IMR-90 (cell line): ENCODE data around the gene SEZ6L. TPM values are rescaled to one million over a fixed set of nuclear protein-coding genes. Genes with fewer than 3 reads are reported as not detected.

ENCODE experiments used
- ATAC-seq: fragments of 200-7000 bp; cut with Tn5 transposase; 2 replicates; pipeline ENCODE4 v1.9.1; 2020; ENCODE audit warnings: low read depth, mild to moderate bottlenecking, moderate library complexity
- BruUV-seq: library from RNA; stranded (reverse); fragments of 400-500 nt; replicated peaks from 2 replicates; lab custom pipeline; 2021; lab: Mats Ljungman, UMichigan
- CTCF ChIA-PET: fragments of 300-600 bp; formaldehyde crosslinking; extraction: SDS; loops from one replicate; lab custom pipeline; 2021; ENCODE audit warnings: antibody characterized with exemption; lab: Yijun Ruan, JAX
- POLR2A ChIA-PET: fragments of 300-600 bp; sonication (Branson Sonifier 250); formaldehyde crosslinking; loops from one replicate; lab custom pipeline; 2022; ENCODE audit warnings: antibody characterized with exemption; ENCODE audit not compliant: unreplicated experiment; lab: Charles Lee
- DNase-seq: peaks from one replicate; pipeline ENCODE4 v3.0.0; 2013
- H2AFZ ChIP-seq: replicated peaks from 2 replicates; pipeline ENCODE3; 2013; ENCODE audit warnings: low read length, mild to moderate bottlenecking; ENCODE audit not compliant: poor library complexity
- H2AK5ac ChIP-seq: 2 replicates; pipeline ENCODE4 v1.6.1; 2013; ENCODE audit warnings: low read depth, low read length, inconsistent platforms
- H2AK9ac ChIP-seq: replicated peaks from 2 replicates; pipeline ENCODE3; 2013; ENCODE audit warnings: mild to moderate bottlenecking, low read depth, low read length, moderate library complexity; ENCODE audit not compliant: poor library complexity
- H2BK120ac ChIP-seq: 2 replicates; pipeline ENCODE4 v1.6.1; 2013; ENCODE audit warnings: low read depth, low read length, inconsistent platforms
- H2BK15ac ChIP-seq: 3 replicates; pipeline ENCODE4 v1.6.1; 2013; ENCODE audit warnings: low read depth, low read length, inconsistent platforms
- H2BK20ac ChIP-seq: 2 replicates; pipeline ENCODE4 v1.6.1; 2013; ENCODE audit warnings: low read depth, mild to moderate bottlenecking, inconsistent platforms, low read length, moderate library complexity
- H2BK5ac ChIP-seq: 2 replicates; pipeline ENCODE4 v1.6.1; 2013; ENCODE audit warnings: mild to moderate bottlenecking, low read depth, low read length, inconsistent platforms; ENCODE audit not compliant: poor library complexity, severe bottlenecking
- H3K14ac ChIP-seq: replicated peaks from 2 replicates; pipeline ENCODE4 v1.6.1; 2013; ENCODE audit warnings: low read depth, low read length, inconsistent platforms
- H3K18ac ChIP-seq: 2 replicates; pipeline ENCODE4 v1.6.1; 2013; ENCODE audit warnings: low read depth, low read length, control low read depth
- H3K23ac ChIP-seq: 2 replicates; pipeline ENCODE4 v1.6.1; 2013; ENCODE audit warnings: low read depth, low read length, inconsistent platforms
- H3K27ac ChIP-seq: 2 replicates; pipeline ENCODE4 v1.5.1; 2013; ENCODE audit warnings: mild to moderate bottlenecking, control low read depth, low read length; ENCODE audit not compliant: insufficient read depth
- H3K27me3 ChIP-seq: 2 replicates; pipeline ENCODE4 v1.6.1; 2013; ENCODE audit warnings: low read length; ENCODE audit not compliant: control insufficient read depth, insufficient read depth
- H3K36me3 ChIP-seq: 2 replicates; pipeline ENCODE4 v1.6.1; 2013; ENCODE audit warnings: low read length, mixed read lengths; ENCODE audit not compliant: control insufficient read depth, insufficient read depth
- H3K4ac ChIP-seq: 2 replicates; pipeline ENCODE4 v1.6.1; 2013; ENCODE audit warnings: low read depth, low read length, inconsistent platforms
- H3K4me1 ChIP-seq: 2 replicates; pipeline ENCODE4 v1.6.1; 2013; ENCODE audit warnings: low read length, mixed read lengths; ENCODE audit not compliant: control insufficient read depth, insufficient read depth
- H3K4me2 ChIP-seq: 2 replicates; pipeline ENCODE4 v1.6.1; 2013; ENCODE audit warnings: low read depth, mild to moderate bottlenecking, control low read depth, low read length, moderate library complexity
- H3K4me3 ChIP-seq: 2 replicates; pipeline ENCODE4 v1.5.1; 2013; ENCODE audit warnings: low read depth, mild to moderate bottlenecking, control low read depth, low read length, moderate library complexity; ENCODE audit not compliant: insufficient read depth
- H3K56ac ChIP-seq: 2 replicates; pipeline ENCODE4 v1.6.1; 2013; ENCODE audit warnings: low read length, inconsistent platforms; ENCODE audit not compliant: insufficient read depth; ENCODE audit errors: extremely low read depth
- H3K79me1 ChIP-seq, 2 experiments: 2 replicates each; pipeline ENCODE4 v1.6.1; 2013; ENCODE audit warnings: low read length in 2 of 2, inconsistent platforms in 1 of 2, low read depth in 1 of 2
- H3K9ac ChIP-seq: 2 replicates; pipeline ENCODE4 v1.6.1; 2013; ENCODE audit warnings: low read depth, low read length, control low read depth
- H3K9me1 ChIP-seq: 2 replicates; pipeline ENCODE4 v1.6.1; 2013; ENCODE audit warnings: low read length, inconsistent platforms; ENCODE audit not compliant: insufficient read depth
- H3K9me3 ChIP-seq: 2 replicates; pipeline ENCODE4 v1.6.1; 2013; ENCODE audit warnings: low read length; ENCODE audit not compliant: control insufficient read depth, insufficient read depth
- H4K20me1 ChIP-seq: 2 replicates; pipeline ENCODE4 v1.6.1; 2013; ENCODE audit warnings: low read length, inconsistent platforms; ENCODE audit not compliant: insufficient read depth
- H4K5ac ChIP-seq: 2 replicates; pipeline ENCODE4 v1.6.1; 2013; ENCODE audit warnings: mild to moderate bottlenecking, low read depth, low read length, control low read depth
- H4K8ac ChIP-seq, 2 experiments: 2 replicates each; pipeline ENCODE4 v1.6.1; 2013; ENCODE audit warnings: low read depth in 2 of 2, low read length in 2 of 2, control low read depth in 1 of 2, inconsistent platforms in 1 of 2
- H4K91ac ChIP-seq: 2 replicates; pipeline ENCODE4 v1.6.1; 2013; ENCODE audit warnings: low read depth, low read length, inconsistent platforms; ENCODE audit not compliant: insufficient read depth
- MXI1 ChIP-seq: IDR thresholded peaks from 2 replicates; pipeline ENCODE4 v1.6.1; 2012; ENCODE audit warnings: low read depth, mild to moderate bottlenecking, low read length, moderate library complexity, borderline replicate concordance
- POLR2A ChIP-seq: IDR thresholded peaks from 2 replicates; pipeline ENCODE4 v1.6.1; 2012; ENCODE audit warnings: mild to moderate bottlenecking, low read depth, low read length
- RCOR1 ChIP-seq: IDR thresholded peaks from 2 replicates; pipeline ENCODE4 v1.6.1; 2012; ENCODE audit warnings: mild to moderate bottlenecking, low read length, improper control_type of control experiment; ENCODE audit not compliant: insufficient replicate concordance
- RFX5 ChIP-seq: IDR thresholded peaks from 2 replicates; pipeline ENCODE4 v1.8.0; 2012; ENCODE audit warnings: low read depth, mild to moderate bottlenecking, low read length, moderate library complexity
- WGBS, 2 experiments: methylation state at CpG; one replicate each; pipeline versions ENCODE4 v1.1.5 to v1.1.7; 2013; ENCODE audit warnings: missing lambda C conversion rate in 2 of 2; ENCODE audit not compliant: insufficient read length in 1 of 2; ENCODE audit errors: extremely low coverage in 2 of 2; 5-methylcytosine and 5-hydroxymethylcytosine counted together
- dilution Hi-C: fragments of 300-500 bp; cut with HindIII; formaldehyde crosslinking; loops from one replicate; pipeline ENCODE4 v1.14.3; 2018; ENCODE audit warnings: low sequenced_read_pairs; ENCODE audit not compliant: unreplicated experiment
- in situ Hi-C: fragments of 300-500 bp; cut with MboI; formaldehyde crosslinking; loops from 3 replicates; pipeline ENCODE4 v1.14.3; 2019; ENCODE audit warnings: low sequenced_read_pairs, inconsistent platforms, mixed read lengths
- intact Hi-C: fragments of 100-400 bp; cut with micrococcal nuclease; formaldehyde crosslinking; loops from 2 replicates; pipeline ENCODE4 v1.10.0; 2022
- polyA plus RNA-seq, 3 experiments: library from polyadenylated mRNA; depleted of rRNA; stranded (reverse); fragments of >200 nt; gene quantifications; 2 replicates each; pipeline ENCODE4 v1.2.3, GENCODE V29; 2012; ENCODE audit warnings: low replicate concordance in 1 of 3
- total RNA-seq: library from RNA; depleted of rRNA; stranded (reverse); fragments of >200 nt; gene quantifications from 2 replicates; pipeline ENCODE4 v1.2.3, GENCODE V29; 2012

SEZ6L gene
- total and polyA plus RNA-seq, 2 of the 4 experiments (the other 2 are of a cell fraction), result not detected

DNA sequence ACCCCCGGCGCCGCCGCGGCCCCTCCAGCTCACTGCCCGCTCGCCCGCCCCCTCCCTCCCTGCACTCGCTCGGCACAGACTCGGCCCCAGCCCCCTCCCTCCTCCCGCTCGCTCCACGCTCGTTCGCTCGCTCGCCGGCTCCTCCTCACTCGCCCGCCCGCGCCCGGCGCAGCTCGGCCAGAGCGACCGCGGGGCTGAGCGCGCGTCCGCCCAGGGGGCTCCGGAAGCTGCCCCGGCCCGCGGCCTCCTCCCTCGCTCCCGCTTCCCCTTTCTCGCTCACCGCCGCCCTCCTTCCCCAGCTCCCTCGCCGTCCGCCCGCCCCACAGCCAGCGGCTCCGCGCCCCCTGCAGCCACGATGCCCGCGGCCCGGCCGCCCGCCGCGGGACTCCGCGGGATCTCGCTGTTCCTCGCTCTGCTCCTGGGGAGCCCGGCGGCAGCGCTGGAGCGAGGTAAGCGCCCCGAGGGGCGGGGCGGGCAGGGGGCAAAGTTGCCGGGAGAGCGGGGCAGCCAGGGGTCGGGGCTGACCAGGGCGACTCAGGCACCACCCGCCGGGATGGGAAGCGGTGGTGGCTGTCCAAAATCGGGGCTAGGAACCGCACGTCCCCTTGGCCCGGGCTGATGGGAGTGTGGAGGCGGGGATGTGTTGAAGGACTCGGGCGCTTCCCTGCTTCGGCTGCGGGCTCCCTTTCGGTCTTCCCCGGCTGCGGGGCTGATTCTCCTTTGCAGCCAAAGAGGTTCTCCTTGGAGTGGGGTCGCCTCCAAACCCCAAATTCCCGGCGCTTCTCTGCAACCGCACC, at the start of gene SEZ6L (continued):
- TF ChIP-seq MXI1 (no peak), RFX5 (no peak), POLR2A (no peak)

DNA sequence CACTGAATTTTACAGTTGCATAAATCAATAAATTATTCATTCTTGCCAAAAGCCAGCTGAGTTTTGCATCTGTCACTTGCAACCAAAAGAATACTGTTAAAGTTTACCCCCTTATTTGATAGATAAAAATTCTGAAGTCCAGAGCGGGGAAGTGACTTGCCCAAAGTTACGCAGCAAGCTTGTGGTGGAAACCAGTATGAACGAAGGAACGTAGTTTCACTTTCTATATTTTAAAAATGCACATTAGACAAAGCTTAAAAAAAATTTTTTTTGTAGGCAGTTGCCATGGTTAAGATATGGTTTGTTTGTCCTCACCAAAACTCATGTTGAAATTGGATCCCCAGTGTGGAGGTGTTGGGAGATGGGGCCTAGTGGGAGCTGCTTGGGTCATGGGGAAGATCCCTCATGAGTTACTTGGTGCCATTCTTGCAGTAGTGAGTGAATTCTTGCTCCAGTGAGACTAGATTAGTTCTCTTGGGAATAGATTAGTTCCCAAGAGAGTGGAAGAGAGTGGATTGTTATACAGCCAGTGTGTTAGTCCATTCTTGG, 46.3 kb upstream of the SEZ6L start:
- Histone ChIP-seq H3K9me1 (no peaks in the 10 kb centered on the region), H3K18ac (no peak overlapping the region), H4K5ac (no peak overlapping the region), H3K4me1 (no peaks in the 10 kb centered on the region), H3K4me3 (no peak overlapping the region), H3K23ac (no peak overlapping the region), H2BK20ac (no peak overlapping the region), H2BK15ac (no peak overlapping the region), H3K4ac (no peak overlapping the region), H3K9ac (no peak overlapping the region), H4K91ac (no peak overlapping the region), H3K79me1 (no peaks in the 10 kb centered on the region), H3K14ac (no peak overlapping the region), H4K8ac (no peak overlapping the region), H3K9me3 (peaks cover 6% of the 10 kb centered on the region; the same call in 1 of the 2 replicates), H2BK5ac (no peak overlapping the region), H4K20me1 (no peaks in the 10 kb centered on the region), H2AK5ac (no peak overlapping the region), H2BK120ac (no peak overlapping the region), H2AK9ac (no peak overlapping the region), H3K27ac (no peak overlapping the region), H3K4me2 (no peak overlapping the region), H3K27me3 (no peaks in the 10 kb centered on the region), H2AFZ (no peak overlapping the region), H3K56ac (no peak overlapping the region), H3K36me3 (no peaks in the 10 kb centered on the region)
- DNase-seq (no peak), ATAC-seq (no peak)
- BruUV-seq, result no TSS peak
- no peak for TF ChIP-seq MXI1
- no peak for TF ChIP-seq RCOR1
- TF ChIP-seq RFX5, result no peak
- dilution Hi-C loops, result no loop called here
- CTCF ChIA-PET, result no interaction called here
- intact Hi-C loops, result no loop called here
- POLR2A ChIA-PET, result no interaction called here
- no CpG with 5 or more reads among the region's 4 CpGs for WGBS, 2 experiments
- in situ Hi-C loops, result no loop called here
